Fibroblast of skin of abdomen (primary cell): ENCODE data around the gene NMT1.

Source experiments
- DNase-seq: peaks from one replicate; pipeline ENCODE4 v3.0.0-alpha.2; 2013

The NMT1 gene

DNA sequence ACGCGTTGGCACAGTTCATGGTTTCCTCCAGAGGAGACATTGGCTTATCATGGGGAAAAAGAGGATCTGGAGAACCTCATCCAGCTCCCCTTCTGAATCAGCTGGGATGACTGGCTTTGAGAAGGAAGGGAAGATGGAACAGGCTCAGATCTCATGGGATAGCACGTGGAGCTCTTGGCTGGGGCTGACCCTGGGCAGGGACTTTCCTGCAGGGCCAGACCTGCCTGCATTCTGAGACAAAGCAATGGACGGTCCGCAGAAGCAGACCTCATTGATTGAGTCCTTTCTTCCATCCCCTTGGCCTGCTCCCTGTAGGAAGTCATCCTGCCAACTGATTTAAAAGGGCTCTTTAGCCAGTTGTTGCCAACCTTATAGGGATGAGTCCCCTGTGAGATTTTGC lies 45.0 kb downstream of the NMT1 start:
- DNase-seq = no peak

DNA sequence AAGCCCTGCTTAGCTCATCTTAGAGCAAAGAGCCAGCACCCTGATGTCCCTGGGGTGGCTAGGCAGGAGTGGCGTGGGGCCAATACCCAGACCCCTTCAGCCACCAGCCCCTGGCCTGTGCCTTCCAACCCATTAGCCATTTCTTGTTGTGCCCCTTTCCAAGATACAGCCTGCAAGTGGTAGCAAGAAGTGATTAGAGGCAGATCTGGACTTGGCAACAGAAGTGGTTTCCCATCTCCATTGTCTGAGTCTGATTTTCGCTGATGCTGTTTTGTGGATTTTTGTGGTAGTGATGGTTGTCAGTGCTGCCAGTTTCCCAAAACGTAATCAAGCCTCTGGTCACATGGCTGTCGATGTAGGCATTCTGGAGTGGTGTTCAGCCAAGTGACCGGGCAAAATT lies 45.5 kb downstream of the NMT1 start:
- DNase-seq = no peak

DNA sequence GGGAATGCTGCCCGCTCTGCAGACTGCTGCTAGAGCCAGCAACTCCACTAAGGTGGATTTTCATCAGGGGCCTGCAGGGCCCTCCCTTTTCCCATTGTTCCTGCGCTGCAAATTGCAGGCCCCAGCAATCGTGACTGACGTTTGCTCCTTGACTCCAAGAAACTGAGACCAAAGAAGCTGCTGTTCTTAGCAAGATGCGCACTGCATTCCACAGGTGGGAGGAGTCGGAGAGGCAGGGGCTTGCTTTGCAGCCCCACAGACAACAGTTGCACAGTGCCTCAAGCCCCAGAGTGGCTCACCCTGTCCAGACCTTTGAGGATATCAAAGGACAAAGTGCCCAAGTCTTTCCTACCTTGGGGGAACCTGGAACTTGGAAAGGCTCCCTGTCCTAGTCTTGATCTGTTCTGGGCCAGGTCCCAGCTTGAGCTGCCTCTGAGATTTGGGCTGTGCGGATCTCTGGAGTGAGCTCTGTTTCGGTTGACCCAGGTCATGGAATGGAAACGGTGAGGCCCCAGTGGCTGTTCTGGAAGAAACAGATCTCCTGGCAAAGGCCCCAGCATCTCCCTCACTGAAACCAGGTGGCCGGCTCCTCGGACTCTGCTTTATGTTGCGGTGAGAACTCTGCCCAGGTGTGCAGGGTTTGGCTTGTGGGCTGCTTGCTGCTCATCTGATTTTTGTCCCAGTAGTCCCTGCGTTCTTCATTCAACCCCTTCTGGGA lies 46.3 kb downstream of the NMT1 start:
- no peak for DNase-seq

DNA sequence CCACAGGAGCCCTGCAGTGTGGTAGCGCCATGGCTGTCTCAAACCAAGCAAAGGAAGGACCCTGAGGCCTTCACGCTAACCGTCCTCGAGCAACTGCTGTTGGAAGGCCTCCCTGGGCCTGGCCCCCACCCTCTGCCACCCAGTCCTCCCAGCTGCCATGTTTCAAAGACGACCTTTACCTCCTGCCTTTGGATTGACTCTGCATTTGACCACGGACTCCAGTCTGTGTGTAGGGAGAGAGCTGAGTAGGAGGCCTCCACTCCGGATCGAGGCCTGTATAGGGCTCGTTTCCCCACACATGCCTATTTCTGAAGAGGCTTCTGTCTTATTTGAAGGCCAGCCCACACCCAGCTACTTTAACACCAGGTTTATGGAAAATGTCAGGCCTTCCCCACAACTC lies 46.9 kb downstream of the NMT1 start:
- no peak for DNase-seq

DNA sequence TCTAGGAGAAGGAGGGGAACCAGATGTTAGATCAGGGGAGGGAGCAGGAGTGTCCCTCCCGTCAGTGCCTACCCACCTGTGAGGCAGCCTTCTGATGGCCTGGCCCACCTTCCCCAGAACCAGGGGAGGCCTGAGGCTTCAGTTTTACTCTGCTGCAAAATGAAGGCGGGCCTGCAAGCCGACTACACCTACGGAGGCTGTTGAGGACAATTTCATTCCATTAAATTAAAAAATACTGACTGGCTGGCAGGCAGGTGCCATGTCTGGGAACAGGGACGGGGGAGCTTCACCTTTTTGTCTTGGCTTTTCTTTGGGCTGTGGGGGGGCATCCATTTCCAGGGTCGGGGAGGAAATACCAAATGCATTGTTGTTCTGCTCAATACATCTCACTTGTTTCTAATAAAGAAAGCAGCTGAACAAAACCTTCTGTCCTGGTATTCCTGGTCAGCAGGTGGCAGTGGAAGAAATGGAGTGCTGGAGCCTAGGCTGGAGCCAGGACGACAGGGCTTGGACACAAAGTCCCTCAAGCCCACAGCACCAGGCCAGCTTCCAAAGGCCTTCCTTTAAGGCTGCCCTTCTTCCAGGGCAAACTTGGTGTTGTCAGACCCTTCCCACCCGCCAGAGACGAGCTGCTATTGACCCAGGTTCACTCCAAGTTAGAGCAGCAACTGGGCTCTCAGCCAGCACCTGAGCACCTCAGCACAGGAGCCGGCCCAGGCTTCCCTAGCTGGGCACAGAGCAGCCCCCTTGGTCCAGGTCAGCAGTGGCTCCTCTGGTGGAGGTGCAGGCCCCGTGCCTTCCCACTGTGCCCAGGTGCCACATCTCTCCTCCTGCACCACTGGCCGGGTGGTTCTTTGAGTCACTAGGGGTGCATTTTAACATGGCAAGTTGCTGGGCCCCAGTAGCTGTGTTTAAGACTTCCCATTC lies 47.7 kb downstream of the NMT1 start:
- DNase-seq = no peak

DNA sequence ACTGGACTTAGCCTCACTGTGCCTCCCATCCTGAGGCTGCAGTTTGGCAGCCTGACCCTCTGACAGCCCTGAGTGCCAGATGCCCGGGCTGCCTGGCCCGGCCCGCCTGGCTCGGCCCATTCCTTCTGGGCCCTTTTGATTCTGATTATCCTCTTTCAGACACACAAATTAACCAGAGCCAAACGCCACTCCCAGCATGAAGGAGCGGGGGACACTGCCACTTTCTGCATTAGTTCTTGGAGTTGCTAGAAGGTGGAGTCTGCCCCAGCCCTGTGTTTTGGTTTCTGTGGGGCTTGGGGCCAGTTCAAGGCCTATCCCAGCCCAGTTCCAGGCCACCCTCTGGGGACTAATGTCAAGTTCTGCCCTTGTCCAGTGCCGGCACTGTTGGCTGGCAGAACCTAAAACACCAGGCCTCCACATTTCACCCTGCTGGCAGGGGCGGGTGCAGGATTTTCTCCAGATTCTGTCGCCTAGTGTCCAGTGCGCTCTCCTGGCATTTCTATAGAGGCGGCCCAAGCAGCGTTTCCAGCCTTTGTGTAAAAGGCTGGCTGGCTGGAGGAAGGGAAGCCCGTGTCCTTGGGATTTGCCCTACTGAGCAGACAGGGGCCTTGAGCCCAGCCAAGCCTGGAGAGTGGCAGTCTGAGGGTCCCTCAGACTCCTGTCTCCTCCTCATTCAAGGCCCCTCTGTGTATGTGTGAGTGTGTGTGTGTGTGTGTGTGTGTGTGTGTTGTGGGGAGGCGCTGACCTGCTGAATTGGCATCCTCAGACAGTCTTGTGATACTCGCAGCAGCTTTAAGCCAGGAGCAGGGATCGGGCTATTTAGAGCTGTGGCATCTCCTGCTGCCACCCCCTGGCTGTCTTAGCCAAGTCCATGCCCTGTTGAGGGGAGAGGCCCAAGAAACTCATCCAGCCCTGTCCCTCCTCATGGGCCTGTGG lies 49.8 kb downstream of the NMT1 start:
- DNase-seq = no peak

DNA sequence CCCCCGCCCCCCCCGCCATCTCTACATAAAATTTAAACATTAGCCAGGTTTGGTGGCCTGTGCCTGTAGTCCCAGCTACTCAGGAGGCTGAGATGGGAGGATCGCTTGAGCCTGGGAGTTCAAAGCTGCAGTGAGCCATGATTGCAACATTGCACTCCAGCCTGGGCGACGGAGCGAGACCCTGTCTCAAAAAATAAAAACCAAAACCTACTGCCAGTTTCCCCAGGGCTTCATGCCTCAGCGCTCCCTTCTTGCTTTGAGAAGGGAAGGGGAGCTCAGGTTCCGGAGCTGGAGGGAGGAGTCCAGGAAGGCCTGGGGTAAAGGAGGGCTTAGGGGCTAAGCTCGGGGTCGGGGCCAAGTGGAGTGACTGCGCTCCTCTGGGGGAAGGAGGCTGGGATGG lies 50.7 kb downstream of the NMT1 start:
- no peak for DNase-seq

GRCh38 chr17:45112559-45113423 lies 51.7 kb downstream of the NMT1 start:
- DNase-seq = no peak

GRCh38 chr17:45113424-45113754 lies 52.3 kb downstream of the NMT1 start:
- no peak for DNase-seq

GRCh38 chr17:45114117-45114932 lies 53.2 kb downstream of the NMT1 start:
- no peak for DNase-seq

- no peak for DNase-seq
Observed at GRCh38 chr17:45115015-45115625, 54.0 kb downstream of the NMT1 start.

DNA sequence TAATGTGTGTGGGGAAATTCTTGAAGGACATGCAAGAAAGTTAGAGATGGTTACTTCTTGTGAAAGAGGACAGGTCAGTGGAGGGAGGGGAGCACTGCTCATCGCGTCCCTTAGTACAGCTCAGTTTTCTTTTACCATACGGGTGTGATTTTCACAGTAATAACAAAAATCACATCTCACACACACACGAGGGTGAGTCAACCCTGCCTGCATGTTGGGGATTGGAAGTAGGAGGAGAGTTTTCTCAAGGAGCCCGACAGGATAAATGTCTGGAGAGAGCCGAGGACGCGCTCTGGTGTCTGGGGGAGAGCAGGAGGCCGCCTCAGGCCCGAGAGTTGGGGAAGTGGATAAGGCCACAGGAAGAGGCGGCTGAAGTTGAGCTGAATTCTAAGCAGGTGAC lies 54.8 kb downstream of the NMT1 start:
- DNase-seq = peak; percentile 55

DNA sequence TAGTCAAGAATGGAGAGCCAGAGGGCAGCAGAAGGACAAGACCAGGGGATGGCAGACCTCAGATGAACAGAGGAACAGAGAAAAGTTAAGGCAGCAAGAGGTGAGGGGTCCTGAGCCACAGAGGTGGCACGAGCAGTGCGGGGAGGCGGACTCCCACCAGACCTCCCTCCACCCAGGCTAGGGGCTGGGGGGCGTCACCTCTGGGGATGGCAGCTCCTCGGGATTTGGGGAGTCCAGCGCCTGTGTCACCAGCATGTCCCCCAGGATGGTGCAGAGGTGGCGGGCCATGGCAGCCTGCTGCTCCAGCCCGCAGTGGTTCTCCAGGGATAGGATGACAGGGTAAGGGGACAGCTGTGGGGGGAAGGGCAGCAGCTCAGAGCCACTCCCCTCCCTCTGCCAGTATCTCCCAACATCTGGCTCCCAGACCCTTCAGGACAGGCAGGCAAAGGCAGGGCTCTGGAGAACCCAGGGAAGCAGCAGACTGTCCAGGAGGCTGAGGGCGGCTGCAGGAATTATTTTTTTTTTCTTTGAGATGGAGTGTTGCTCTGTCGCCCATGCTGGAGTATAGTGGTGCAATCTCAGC lies 55.4 kb downstream of the NMT1 start:
- DNase-seq = peak; percentile 31

DNA sequence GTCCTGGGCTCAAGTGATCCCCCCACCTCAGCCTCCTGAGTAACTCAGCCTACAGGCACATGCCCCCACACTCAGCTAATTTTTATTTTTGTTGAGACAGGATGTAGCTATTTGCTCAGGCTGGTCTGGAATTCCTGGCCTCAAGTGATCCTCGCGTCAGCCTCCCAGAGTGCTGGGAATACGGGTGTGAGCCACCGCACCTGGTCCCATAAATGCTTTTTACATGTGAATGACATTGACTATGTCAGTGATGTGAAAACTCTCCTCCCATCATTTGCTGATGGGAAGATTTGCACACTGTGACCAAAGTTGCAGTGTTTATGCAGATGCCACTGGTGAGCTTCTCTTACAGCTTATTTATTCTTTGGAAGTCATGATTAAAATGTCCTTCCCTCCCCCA lies 56.2 kb downstream of the NMT1 start:
- no peak for DNase-seq

GRCh38 chr17:45117848-45118646 lies 56.9 kb downstream of the NMT1 start:
- DNase-seq = no peak

GRCh38 chr17:45118691-45119090 lies 57.6 kb downstream of the NMT1 start:
- no peak for DNase-seq

DNA sequence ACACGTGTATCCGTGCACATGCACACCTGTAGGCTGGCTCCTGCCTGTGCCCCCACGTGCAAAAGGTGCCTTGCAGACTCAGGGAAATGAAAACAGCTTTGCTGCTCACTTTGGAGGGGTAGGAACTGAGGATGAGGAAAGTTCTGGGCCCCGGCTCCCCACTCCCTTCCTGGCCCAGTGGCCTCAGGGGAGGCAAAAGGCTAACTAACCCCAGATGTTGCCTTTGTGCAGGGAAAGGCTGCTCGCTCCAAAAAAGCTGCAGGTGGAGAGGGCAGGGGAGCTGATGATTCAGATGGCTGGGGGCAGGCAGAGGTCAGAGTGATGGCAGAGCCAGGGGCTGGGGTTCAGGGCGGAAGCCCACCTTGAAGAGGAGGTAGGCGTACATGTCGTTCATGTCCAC lies 58.8 kb downstream of the NMT1 start:
- no peak for DNase-seq

- DNase-seq = no peak
Observed at GRCh38 chr17:45120558-45120957, 59.4 kb downstream of the NMT1 start.

DNA sequence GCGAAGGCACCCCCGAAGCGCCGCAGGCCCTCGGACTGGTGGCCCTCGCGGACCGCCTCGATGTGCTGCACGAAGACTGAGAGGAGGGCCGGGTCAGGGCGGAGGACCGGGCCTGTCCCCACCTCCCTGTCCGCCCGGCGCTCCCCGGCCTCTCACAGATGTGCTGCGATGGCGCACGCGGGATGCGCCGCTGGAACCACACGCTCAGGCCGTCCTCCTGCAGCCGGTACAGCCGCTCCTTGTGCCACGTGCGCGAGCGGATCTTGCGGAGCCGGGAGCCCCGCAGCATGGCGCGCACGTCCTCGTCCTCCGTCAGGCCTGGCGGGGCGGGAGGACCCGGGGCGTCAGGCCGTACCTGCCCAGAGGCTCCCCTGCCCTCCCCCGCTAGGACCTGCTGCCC lies 59.9 kb downstream of the NMT1 start:
- no peak for DNase-seq
